Measurements from ENCODE around the gene DNM3. TPM values are rescaled to one million over a fixed set of nuclear protein-coding genes. Genes with fewer than 3 reads are reported as not detected.
A peak's percentile ranks its signal among the peaks of the same experiment; 100 is the strongest.
"Not testable (repeated sequence)": the region's sequence is repeated elsewhere in the genome, so short reads cannot be mapped to it uniquely, and the experiment has no call there.

The DNM3 gene
- total RNA-seq, 1 experiment from 2014 or later, result 1.7 TPM

DNA sequence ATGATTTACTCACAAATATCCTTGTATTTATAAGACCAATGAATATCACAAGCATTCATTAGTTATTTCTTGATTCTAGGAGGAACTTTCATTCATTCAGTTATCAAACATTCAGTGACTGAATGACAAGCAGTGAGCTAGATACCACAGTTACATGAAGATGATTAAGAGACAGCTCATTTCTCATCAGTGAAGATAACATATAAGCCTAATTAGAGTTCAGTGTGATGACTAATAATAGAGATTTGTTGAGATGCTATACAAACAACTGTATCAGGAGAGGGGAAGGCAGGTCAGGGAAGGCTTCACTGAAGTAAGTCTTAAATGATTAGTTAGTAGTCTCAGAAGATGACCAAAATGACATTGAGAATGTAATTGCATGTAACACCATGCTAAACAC lies 564.6 kb downstream of the DNM3 start:
- in situ Hi-C loops (cut with HindIII; ENCODE audit: low pct_unique_long_range_greater_than_20kb, low sequenced_read_pairs), result no loop called here
- no peak for DNase-seq (ENCODE audit: low read depth)

DNA sequence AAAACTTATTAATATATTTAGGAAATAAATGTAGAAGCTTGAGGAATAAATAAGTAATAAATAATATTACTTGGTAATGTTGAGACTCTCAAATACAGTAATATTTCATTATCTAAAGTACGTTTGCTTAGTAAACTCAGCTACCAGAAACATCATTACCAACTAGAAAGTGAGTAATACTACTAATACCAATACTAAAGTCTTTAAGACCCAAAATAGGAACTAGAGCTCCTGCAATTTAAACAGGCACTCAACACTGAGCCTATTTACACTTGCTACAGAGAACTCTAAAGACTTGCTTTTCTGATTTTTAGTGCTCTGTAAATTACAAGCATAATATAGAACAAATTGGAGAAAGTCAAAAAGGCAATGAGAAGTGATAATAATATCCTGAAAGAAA lies 565.7 kb downstream of the DNM3 start:
- in situ Hi-C loops (cut with HindIII; ENCODE audit: low pct_unique_long_range_greater_than_20kb, low sequenced_read_pairs), result no loop called here

GRCh38 chr1:172408958-172409357 lies 567.7 kb downstream of the DNM3 start:
- in situ Hi-C loops (cut with HindIII; ENCODE audit: low pct_unique_long_range_greater_than_20kb, low sequenced_read_pairs), result no loop called here
- no peak for DNase-seq (ENCODE audit: low read depth)

More for the DNA sequence above, 565.7 kb downstream of the DNM3 start:
- DNase-seq (ENCODE audit: low read depth), result no peak

- in situ Hi-C loops (cut with HindIII; ENCODE audit: low pct_unique_long_range_greater_than_20kb, low sequenced_read_pairs), result no loop called here
- no peak for DNase-seq (ENCODE audit: low read depth)
Measured at GRCh38 chr1:172410027-172410426, 568.7 kb downstream of the DNM3 start.

DNA sequence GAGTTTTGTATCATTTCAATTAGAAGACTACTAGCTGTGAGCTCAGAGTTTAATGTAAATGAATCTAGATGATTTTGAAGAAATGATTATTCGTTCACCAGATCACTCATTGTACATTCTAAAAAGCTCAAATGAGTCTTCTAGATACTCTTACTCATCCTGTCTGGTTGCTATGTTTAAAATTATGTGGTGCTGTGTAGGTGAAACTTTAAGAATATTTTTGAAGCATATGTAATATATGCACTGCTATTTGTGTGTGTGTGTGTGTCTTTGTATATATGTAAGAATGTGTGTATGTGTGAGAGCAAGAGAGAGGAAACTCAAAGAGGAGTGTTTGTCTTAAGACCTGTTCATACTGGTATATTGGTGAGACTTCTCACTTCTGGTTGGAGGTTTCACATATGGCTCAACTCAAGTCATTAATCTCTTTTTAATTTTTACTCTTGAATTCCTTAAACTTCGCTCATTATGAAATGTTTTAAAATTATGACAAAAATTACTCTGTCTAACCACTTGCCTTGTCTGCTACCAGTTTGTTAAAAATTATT lies 570.6 kb downstream of the DNM3 start:
- in situ Hi-C loops (cut with HindIII; ENCODE audit: low pct_unique_long_range_greater_than_20kb, low sequenced_read_pairs), result no loop called here

GRCh38 chr1:172414331-172414730 lies 573.0 kb downstream of the DNM3 start:
- in situ Hi-C loops (cut with HindIII; ENCODE audit: low pct_unique_long_range_greater_than_20kb, low sequenced_read_pairs), result no loop called here
- no peak for DNase-seq (ENCODE audit: low read depth)

More for the DNA sequence above, 570.6 kb downstream of the DNM3 start:
- DNase-seq (ENCODE audit: low read depth), result no peak

GRCh38 chr1:172416496-172417035 lies 575.3 kb downstream of the DNM3 start:
- in situ Hi-C loops (cut with HindIII; ENCODE audit: low pct_unique_long_range_greater_than_20kb, low sequenced_read_pairs), result no loop called here
- no peak for DNase-seq (ENCODE audit: low read depth)

DNA sequence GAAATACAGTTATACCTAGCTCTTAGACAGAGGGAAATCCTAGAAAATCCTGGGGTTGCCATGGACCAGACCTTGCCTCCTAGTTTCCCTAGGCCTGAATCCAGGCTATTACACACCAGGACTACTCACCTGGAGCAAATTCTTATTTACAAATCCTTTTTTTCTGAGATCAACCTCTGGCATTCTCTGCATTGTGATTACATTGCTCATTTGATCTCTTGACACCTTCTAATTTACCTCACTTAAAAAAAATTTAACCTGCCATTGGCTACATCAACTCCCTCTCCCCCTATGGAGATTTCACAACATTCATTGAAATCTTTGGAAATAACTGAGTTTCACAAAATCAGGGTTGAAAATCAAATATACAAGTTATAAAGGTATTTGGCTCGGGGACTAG lies 576.3 kb downstream of the DNM3 start:
- peak; percentile 63 for DNase-seq (ENCODE audit: low read depth)
- in situ Hi-C loops (cut with HindIII; ENCODE audit: low pct_unique_long_range_greater_than_20kb, low sequenced_read_pairs), result no loop called here

DNA sequence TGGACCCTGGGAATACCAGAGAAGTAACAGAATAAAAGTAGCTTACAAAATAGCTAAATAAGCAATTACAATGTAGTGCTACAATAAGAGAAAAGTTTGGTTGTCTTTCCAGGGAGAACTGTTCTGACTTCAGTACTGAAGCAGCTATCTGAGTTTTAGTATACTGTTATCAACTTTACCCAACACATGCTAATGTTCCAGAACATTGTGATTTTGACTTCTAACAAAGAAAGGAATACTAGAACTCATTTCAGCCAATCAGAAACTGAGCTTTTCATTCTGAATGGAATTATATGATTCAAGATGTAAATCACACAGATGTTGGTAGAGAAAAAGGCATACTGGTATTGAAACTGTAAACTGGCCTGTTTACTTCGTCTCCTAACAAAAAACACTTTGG lies 579.1 kb downstream of the DNM3 start, which contains the start of gene C1orf105:
TSS of gene C1orf105 (plus strand) at position 301 of the 400 bp plus-strand sequence. CDS start 201 bp downstream, outside the sequence.
- in situ Hi-C loops (cut with HindIII; ENCODE audit: low pct_unique_long_range_greater_than_20kb, low sequenced_read_pairs), result no loop called here
- DNase-seq (ENCODE audit: low read depth), result no peak

GRCh38 chr1:172421974-172422604 lies 580.8 kb downstream of the DNM3 start:
- in situ Hi-C loops (cut with HindIII; ENCODE audit: low pct_unique_long_range_greater_than_20kb, low sequenced_read_pairs), result no loop called here

DNA sequence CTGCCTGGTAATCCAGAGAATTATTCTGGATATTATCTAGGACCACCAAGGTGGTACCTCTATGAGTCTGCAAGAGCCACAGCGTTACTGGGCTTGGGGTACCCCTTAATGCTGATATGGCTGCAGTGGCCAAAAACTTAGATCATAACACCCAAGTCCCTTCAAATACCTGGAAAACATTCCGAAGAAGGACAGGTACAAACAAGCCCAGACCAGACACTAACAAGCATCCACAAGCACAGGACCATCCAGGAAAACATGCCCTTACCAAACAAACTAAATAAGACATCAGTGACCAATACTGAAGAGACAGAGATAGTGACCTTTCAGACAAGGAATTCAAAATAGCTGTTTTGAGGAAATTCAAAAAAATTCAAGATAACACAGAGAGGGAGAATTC lies 582.0 kb downstream of the DNM3 start:
- in situ Hi-C loops (cut with HindIII; ENCODE audit: low pct_unique_long_range_greater_than_20kb, low sequenced_read_pairs), result no loop called here

More at GRCh38 chr1:172421974-172422604, 580.8 kb downstream of the DNM3 start:
- no peak for DNase-seq (ENCODE audit: low read depth)

DNA sequence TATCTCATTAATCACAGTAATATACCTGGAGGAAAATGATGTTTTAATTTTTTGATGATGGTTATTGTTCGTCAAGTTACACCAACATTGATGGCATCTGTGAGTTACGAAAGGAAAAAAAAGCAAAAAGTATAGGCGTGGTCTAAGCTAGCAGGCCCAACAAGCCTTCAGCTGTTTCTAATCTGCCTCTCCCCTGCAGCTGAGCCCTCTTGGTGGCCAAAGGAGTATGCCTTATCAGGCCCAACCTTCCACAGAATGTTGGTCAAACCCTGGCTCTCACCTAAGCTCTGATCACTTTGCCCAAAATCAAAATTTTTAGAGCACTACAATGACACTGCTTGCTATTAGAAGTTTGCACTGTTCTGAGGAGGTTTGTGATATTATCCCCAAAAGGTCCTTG lies 584.0 kb downstream of the DNM3 start:
- in situ Hi-C loops (cut with HindIII; ENCODE audit: low pct_unique_long_range_greater_than_20kb, low sequenced_read_pairs), result no loop called here
- no peak for DNase-seq (ENCODE audit: low read depth)

More for the DNA sequence above, 582.0 kb downstream of the DNM3 start:
- DNase-seq (ENCODE audit: low read depth), result no peak

- in situ Hi-C loops (cut with HindIII; ENCODE audit: low pct_unique_long_range_greater_than_20kb, low sequenced_read_pairs), result no loop called here
- no peak for DNase-seq (ENCODE audit: low read depth)
Measured at GRCh38 chr1:172427191-172427590, 585.9 kb downstream of the DNM3 start.

DNA sequence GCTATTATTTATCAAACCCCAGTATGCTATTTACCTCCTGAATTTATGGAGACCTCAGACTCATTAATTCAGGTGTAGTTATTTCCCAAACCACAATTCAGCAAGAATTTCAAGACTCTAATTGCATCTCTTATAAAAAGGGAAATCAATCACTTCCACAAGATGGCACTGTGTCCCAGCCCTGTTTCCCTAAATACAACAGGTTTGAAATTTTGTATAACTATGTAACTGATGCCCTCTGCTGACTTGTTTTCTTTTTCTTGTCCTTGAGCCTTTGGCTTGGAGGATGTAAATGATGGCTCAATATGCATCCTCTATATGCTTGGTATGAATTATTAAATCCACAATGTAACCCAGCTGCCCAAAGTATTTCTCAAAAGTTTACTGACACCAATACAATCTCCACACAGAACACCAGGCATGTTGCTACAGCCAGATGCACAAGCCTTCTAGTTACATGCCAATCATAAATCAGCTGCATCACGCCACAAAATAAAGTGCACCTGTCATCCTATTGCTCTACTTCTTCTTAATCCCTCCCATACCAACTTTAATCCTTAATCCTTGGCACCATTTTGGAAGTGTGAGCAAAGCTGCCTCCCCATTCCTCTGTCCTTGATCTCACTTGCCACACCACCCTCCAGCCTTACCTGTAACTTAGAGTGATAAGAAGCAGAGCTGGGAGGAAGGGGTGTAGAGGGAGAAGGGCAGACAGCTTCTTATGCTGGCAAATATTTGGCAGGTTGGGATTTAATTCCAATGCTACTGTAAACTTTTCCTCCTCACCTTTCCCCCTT lies 588.2 kb downstream of the DNM3 start:
- in situ Hi-C loops (cut with HindIII; ENCODE audit: low pct_unique_long_range_greater_than_20kb, low sequenced_read_pairs), result no loop called here
- DNase-seq (ENCODE audit: low read depth), result peak; percentile 61

GRCh38 chr1:172430128-172430454 lies 588.8 kb downstream of the DNM3 start:
- no peak for DNase-seq (ENCODE audit: low read depth)
- in situ Hi-C loops (cut with HindIII; ENCODE audit: low pct_unique_long_range_greater_than_20kb, low sequenced_read_pairs), result no loop called here

DNA sequence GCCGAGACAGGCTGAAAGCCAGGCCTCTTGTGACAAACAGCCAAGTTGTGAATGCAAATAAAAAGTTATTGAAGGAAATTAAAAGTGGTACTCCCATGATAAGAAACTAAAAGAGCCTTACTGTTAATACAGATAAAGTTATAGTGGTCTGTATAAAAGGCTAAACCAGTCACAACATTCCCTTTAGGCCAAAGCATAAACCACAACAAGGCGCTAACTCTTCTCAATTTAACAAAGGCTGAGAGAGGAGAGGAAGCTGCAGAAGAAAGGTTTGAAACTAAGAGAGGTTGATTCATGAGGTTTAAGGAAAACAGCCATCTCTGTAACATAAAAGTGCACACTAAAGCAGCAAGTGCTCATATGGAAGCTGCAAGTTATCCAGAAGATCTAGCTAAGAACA lies 589.9 kb downstream of the DNM3 start:
- in situ Hi-C loops (cut with HindIII; ENCODE audit: low pct_unique_long_range_greater_than_20kb, low sequenced_read_pairs), result no loop called here
- DNase-seq (ENCODE audit: low read depth), result no peak

GRCh38 chr1:172431721-172432192 lies 590.5 kb downstream of the DNM3 start:
- no peak for DNase-seq (ENCODE audit: low read depth)
- in situ Hi-C loops (cut with HindIII; ENCODE audit: low pct_unique_long_range_greater_than_20kb, low sequenced_read_pairs), result no loop called here

DNA sequence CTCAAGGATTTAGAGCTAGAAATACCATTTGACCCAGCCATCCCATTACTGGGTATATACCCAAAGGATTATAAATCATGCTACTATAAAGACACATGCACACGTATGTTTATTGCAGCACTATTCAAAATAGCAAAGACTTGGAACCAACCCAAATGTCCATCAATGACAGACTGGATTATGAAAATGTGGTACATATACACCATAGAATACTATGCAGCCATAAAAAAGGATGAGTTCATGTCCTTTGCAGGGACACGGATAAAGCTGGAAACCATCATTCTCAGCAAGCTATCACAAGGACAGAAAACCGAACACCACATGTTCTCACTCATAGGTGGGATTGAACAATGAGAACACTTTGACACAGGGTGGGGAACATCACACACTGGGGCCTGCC lies 595.9 kb downstream of the DNM3 start:
- DNase-seq (ENCODE audit: low read depth); in situ Hi-C loops (cut with HindIII; ENCODE audit: low pct_unique_long_range_greater_than_20kb, low sequenced_read_pairs): not testable (repeated sequence)

DNA sequence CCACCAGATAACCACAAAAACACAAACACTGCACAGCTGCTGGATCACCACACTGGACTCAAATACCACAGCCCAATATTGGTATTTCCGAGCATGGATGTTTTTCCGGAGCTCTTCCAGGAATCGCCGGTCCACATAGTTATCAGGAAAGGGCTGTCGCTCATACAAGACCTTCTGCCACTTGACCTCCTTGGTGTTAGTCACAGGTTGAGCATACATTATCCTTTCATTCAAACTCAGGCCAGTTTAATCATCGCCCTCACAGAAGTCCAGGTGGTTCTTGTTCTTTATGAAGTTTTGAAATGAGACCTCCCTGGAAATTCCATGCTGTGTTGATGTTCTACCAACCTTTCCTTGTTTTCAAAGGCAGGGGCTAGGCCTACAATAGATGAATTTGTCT lies 601.1 kb downstream of the DNM3 start:
- in situ Hi-C loops (cut with HindIII; ENCODE audit: low pct_unique_long_range_greater_than_20kb, low sequenced_read_pairs), result no loop called here
- no peak for DNase-seq (ENCODE audit: low read depth)
